Psoas muscle (tissue), 8 donors: ENCODE data around the gene ANKRD40. TPM values are rescaled to one million over a fixed set of nuclear protein-coding genes. Genes with fewer than 3 reads are reported as not detected.

Experiments used
- ATAC-seq, 4 donors: fragments of 200-7000 bp; cut with Tn5 transposase; one replicate each; pipeline ENCODE4 v1.9.1; 2020; ENCODE audit warnings: moderate library complexity in 3 of 4, mild to moderate bottlenecking in 2 of 4
- DNase-seq, 2 donors: peaks; one replicate each; pipeline ENCODE4 v3.0.0-alpha.2; 2020
- H3K27ac ChIP-seq: fragments of 200-600 bp; one replicate; pipeline ENCODE4 v1.8.0; 2022
- H3K27me3 ChIP-seq, 3 donors: fragments of 200-600 bp in 1 of 3; one replicate each; pipeline versions ENCODE4 v1.6.1 to v1.8.0; 2013 to 2022; ENCODE audit warnings: low read length in 2 of 3, mild to moderate bottlenecking in 2 of 3, moderate library complexity in 1 of 3; ENCODE audit not compliant: insufficient read depth in 3 of 3
- H3K36me3 ChIP-seq, 2 donors: fragments of 200-600 bp in 1 of 2; one replicate each; pipeline versions ENCODE4 v1.6.1 to v1.8.0; 2013 to 2022; ENCODE audit warnings: low read depth in 1 of 2, mild to moderate bottlenecking in 1 of 2, moderate library complexity in 1 of 2; ENCODE audit not compliant: insufficient read depth in 1 of 2
- H3K4me1 ChIP-seq: fragments of 200-600 bp; one replicate; pipeline ENCODE4 v1.8.0; 2022
- H3K4me3 ChIP-seq: fragments of 200-600 bp; one replicate; pipeline ENCODE4 v1.8.0; 2022; ENCODE audit warnings: mild to moderate bottlenecking
- H3K9me3 ChIP-seq: fragments of 200-600 bp; one replicate; pipeline ENCODE4 v1.8.0; 2022
- WGBS, 3 donors: extraction: QIAGEN DNeasy Blood & Tissue Kit; methylation state at CpG; one replicate each; pipeline versions ENCODE4 v1.1.6 to v1.1.7; 2013; 5-methylcytosine and 5-hydroxymethylcytosine counted together
- intact Hi-C, 2 donors: fragments of 100-400 bp; cut with DNase I; formaldehyde crosslinking; loops; one replicate each; pipeline versions ENCODE4 v1.11.0 to v1.14.2; 2022
- polyA plus RNA-seq, 3 donors: library from polyadenylated mRNA; stranded (reverse); fragments of 200-250 nt; gene quantifications; one replicate each; pipeline ENCODE4 v1.2.3, GENCODE V29; 2013
- total RNA-seq, 4 donors: library from RNA; stranded (reverse); fragmentation: NEBNext Ultra II Directional in 2 of 4; extraction: Animal tissue kit (Norgen Biotek cat#: 25700) in 2 of 4; gene quantifications; one replicate each; pipeline versions ENCODE4 v1.2.1 to v1.2.4, GENCODE V29; 2021 to 2023
- TF ChIP-seq, protein P1 (sequence below): fragments of 200-600 bp; IDR thresholded peaks from one replicate; pipeline ENCODE4 v1.8.0; 2022; ENCODE audit warnings: antibody characterized with exemption
- donor health status: healthy with polysubstance abuse.
- donor health status: DM: no; HTN: no; CAD: no; lungs with moderate emphysema.
- donor health status: Bipolar disorder and iron deficiency.
- donor health status: healthy.
- donor health status: DM: yes; HTN: yes; CAD: no.
- donor health status: DM: no; HTN: no; CAD: no.
- donor health status: DM: no; HTN: no; CAD: no.
- donor health status: DM: yes; HTN: yes; CAD: no.

The ANKRD40 gene
- total and polyA plus RNA-seq, 7 donors: 42.6 to 155 (median 105) TPM

- H3K36me3 ChIP-seq: peaks cover 14 to 44% of the 10 kb centered on the region in 2 donors
- TF ChIP-seq, protein P1, sequence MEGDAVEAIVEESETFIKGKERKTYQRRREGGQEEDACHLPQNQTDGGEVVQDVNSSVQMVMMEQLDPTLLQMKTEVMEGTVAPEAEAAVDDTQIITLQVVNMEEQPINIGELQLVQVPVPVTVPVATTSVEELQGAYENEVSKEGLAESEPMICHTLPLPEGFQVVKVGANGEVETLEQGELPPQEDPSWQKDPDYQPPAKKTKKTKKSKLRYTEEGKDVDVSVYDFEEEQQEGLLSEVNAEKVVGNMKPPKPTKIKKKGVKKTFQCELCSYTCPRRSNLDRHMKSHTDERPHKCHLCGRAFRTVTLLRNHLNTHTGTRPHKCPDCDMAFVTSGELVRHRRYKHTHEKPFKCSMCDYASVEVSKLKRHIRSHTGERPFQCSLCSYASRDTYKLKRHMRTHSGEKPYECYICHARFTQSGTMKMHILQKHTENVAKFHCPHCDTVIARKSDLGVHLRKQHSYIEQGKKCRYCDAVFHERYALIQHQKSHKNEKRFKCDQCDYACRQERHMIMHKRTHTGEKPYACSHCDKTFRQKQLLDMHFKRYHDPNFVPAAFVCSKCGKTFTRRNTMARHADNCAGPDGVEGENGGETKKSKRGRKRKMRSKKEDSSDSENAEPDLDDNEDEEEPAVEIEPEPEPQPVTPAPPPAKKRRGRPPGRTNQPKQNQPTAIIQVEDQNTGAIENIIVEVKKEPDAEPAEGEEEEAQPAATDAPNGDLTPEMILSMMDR: no peak
- H3K4me3 ChIP-seq: no peak overlapping the region
- peaks cover 14% of the 10 kb centered on the region for H3K4me1 ChIP-seq
- H3K27me3 ChIP-seq: no peaks in the 10 kb centered on the region
- DNase-seq: no peak
- intact Hi-C loops: no loop called here
- no peak for ATAC-seq
- 70 to 72% (median 70%) methylated on average over 9 of the region's 9 CpGs for WGBS, 3 donors
- no peaks in the 10 kb centered on the region for H3K9me3 ChIP-seq
- no peak overlapping the region for H3K27ac ChIP-seq
Measured at GRCh38 chr17:50690887-50691549, 16.7 kb downstream of the ANKRD40 start.

DNA sequence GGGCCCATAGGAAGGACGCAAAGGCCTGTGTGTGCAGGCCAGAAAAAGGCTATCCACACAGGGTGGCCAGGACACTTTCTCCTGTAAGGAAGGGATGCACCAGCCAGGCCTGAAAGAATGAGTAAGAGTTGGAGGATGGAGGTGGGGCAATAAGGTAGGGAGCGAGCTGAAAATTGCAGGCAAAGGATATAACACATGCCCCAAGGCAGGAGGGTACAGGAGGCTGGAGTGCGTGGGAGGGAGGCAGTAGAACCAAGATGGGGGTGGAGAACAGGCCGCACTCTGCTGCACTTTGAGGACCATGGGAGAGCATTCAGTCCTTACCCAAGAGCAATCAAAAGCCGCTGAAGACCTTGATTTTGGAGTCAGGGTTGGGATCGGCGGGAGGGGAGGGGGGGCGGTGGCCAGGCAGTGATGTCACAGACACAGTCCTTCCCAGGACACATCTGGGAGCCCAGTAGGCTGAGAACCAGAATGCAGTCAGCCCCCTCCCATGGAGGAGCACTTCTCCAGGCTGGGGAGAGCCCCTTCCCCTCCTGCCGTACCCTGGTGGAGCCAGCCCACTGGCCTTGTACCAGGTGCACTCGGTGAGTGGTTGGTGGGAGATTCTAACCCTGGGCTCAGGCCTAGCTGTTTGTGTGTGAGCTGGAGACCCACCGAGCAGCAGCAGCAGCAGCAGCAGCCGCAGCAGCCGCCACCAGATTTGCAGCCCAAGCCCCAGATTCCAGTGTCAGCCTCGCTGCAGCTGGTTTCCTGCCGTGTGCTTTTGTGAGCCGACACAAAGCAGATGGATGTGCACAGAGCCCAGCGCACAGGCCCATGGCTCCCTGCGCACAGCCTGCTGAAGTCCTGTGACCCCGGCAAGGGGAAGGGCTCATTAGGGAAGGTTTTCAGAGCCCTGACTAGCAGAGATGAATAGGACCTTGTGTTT lies 17.5 kb downstream of the ANKRD40 start:
- peaks cover 7 to 36% of the 10 kb centered on the region in 2 donors for H3K36me3 ChIP-seq
- ATAC-seq: no peak
- H3K4me3 ChIP-seq: no peak overlapping the region
- peaks cover 17% of the 10 kb centered on the region for H3K4me1 ChIP-seq
- intact Hi-C loops: no loop called here
- no peak for DNase-seq
- H3K27ac ChIP-seq: no peak overlapping the region
- WGBS, 3 donors: 71 to 73% (median 72%) methylated on average over 18 to 19 of the region's 19 CpGs
- no peaks in the 10 kb centered on the region for H3K27me3 ChIP-seq
- TF ChIP-seq, protein P1: no peak
- no peaks in the 10 kb centered on the region for H3K9me3 ChIP-seq

- WGBS, 3 donors: 53 to 72% (median 58%) methylated on average over 4 of the region's 4 CpGs
- no peak for DNase-seq
- no peak overlapping the region for H3K27ac ChIP-seq
Measured at GRCh38 chr17:50689251-50689650, 18.5 kb downstream of the ANKRD40 start.

GRCh38 chr17:50688245-50688644 lies 19.5 kb downstream of the ANKRD40 start:
- DNase-seq (no peak), ATAC-seq (no peak)
- intact Hi-C loops: no loop called here
- Histone ChIP-seq H3K27me3 (no peaks in the 10 kb centered on the region), H3K27ac (no peak overlapping the region), H3K36me3 (peaks cover under 1 to 17% of the 10 kb centered on the region in 2 donors), H3K4me1 (peaks cover 17% of the 10 kb centered on the region), H3K4me3 (no peak overlapping the region), H3K9me3 (no peaks in the 10 kb centered on the region)
- WGBS, 3 donors: 95 to 97% (median 96%) methylated on average over 3 of the region's 3 CpGs
- TF ChIP-seq, protein P1: no peak

More at GRCh38 chr17:50689251-50689650, 18.5 kb downstream of the ANKRD40 start:
- H3K36me3 ChIP-seq: peaks cover 5 to 27% of the 10 kb centered on the region in 2 donors
- H3K4me3 ChIP-seq: no peak overlapping the region
- intact Hi-C loops: no loop called here
- H3K9me3 ChIP-seq: no peaks in the 10 kb centered on the region
- H3K27me3 ChIP-seq: no peaks in the 10 kb centered on the region
- TF ChIP-seq, protein P1: no peak
- peaks cover 17% of the 10 kb centered on the region for H3K4me1 ChIP-seq
- ATAC-seq: no peak
